HG02852 (cell line): ENCODE measurements around the gene CRTC3.
"Not testable (repeated sequence)": the region's sequence is repeated elsewhere in the genome, so short reads cannot be mapped to it uniquely, and the experiment has no call there.

Experiments
- ATAC-seq: cut with Tn5 transposase; IDR thresholded peaks from one replicate; pipeline ENCODE4 v1.9.1; 2021; ENCODE audit warnings: mild to moderate bottlenecking, moderate library complexity; ENCODE audit not compliant: unreplicated experiment

The CRTC3 gene, protein sequence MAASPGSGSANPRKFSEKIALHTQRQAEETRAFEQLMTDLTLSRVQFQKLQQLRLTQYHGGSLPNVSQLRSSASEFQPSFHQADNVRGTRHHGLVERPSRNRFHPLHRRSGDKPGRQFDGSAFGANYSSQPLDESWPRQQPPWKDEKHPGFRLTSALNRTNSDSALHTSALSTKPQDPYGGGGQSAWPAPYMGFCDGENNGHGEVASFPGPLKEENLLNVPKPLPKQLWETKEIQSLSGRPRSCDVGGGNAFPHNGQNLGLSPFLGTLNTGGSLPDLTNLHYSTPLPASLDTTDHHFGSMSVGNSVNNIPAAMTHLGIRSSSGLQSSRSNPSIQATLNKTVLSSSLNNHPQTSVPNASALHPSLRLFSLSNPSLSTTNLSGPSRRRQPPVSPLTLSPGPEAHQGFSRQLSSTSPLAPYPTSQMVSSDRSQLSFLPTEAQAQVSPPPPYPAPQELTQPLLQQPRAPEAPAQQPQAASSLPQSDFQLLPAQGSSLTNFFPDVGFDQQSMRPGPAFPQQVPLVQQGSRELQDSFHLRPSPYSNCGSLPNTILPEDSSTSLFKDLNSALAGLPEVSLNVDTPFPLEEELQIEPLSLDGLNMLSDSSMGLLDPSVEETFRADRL

DNA sequence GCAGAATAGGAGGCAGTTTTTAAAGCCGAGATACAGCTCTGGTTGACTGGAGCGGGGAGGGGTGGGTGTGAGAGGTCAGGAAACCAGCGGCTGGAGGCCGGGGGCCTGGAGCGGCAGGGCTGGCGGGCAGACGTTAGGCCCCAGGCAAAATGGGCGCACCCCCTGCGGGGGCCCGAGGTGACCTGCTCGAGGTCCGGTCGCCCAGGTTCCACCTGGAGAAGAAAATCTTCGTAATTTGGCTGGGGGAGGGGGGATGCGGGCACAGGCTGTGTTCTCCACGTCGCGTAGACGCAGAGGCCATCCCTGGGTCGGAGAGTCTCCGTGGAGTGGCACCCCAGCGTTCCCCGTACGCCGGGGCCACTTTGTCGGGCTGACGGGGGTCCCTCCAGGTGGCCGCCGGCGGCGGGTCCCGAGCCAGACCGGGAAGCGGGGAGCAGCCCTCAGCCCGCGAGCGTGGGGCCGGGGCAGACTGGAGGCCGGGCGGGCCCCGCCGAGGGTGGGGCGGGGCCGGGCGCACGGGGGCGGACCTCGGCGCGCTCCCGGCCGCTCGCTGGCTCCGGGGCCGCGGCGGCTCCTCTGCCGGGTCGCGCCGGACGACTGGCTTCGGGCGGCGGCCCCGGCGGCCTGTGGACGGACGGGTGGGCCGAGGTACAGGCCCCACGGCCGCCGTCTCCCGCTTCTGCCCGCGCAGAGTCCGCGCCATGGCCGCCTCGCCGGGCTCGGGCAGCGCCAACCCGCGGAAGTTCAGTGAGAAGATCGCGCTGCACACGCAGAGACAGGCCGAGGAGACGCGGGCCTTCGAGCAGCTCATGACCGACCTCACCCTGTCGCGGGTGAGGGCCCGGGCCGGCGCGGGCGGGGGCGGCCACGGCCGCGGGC is at the start of gene CRTC3:
Gene CRTC3 (plus strand): TSS at position 553 of the 879 bp plus-strand sequence. CDS start 149 bp downstream, at position 702.
- peak; percentile 78 for ATAC-seq

DNA sequence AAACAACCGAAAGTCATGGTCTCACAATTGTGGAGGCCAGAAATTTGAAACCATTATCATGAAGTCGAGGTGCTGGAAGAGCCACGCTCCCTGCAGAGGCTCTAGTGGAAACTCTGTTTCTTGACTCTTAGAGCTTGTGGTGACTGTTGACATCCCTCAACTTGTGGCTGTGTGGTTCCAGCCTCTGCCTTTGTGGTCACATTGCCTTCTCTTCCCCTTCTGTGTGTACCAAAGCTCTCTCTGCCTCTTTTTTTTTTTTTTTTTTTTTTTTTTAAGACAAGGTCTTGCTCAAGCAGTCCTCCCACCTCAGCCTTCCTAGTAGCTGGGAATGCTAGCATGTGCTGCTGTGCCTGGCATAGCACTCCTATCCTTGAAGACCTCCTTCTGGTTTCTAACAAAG is 48.7 kb upstream of the CRTC3 start:
- no peak for ATAC-seq

DNA sequence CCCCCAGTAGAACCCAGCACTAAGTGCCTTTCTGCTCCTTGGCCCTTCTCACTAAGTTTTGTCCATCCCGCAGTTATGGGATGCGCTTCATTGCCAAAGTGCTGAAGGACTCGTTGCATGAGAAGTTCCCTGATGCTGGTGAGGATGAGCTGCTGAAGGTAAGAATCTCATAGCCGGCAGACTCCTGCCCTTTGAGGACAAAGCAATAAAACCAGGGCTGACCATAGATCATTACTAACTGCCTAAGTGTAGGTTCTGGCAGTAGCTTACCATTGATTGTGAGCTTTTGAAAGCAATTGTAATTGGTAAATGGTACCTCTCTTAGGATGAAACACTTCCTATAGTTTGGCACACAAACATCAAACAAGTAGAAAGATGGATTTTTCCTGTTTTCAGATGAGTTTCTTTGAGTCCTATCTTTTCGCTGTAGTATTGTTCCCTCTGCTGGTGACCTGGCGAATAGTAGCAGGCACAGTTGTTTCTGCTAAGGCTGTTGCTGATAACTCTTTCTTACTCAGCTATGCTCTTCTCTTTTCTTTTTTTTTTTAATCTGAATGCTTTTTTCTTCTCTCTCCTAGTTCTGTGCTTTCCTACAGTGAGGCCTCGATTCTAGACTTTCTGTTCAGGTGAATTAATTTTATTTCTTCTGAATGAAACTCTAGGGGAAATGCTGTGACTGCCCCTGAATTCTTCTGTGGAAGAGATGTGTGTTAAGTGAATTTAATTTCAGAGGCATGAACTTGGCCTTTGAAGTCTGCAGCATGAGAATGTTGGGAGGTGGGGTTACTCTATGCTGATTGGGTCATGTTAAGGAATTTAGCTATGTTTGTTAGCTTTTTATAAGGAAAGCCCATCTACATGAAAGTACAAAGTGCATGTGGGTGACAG is 47.4 kb upstream of the CRTC3 start:
- ATAC-seq = no peak

DNA sequence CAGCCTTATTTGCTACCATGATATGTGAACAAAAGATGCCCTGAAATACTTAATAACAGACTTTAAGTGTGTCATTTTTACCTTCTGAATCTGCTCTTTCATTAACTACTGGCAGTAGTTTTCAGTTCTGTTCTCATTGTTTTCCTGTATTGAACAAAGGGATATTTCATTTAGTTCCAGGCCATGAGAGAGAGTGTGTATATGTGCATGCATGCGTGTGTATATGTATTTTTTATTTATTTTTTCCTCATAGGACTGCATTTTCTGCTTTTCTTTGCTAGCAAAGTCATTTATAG is 46.8 kb upstream of the CRTC3 start:
- ATAC-seq = no peak

DNA sequence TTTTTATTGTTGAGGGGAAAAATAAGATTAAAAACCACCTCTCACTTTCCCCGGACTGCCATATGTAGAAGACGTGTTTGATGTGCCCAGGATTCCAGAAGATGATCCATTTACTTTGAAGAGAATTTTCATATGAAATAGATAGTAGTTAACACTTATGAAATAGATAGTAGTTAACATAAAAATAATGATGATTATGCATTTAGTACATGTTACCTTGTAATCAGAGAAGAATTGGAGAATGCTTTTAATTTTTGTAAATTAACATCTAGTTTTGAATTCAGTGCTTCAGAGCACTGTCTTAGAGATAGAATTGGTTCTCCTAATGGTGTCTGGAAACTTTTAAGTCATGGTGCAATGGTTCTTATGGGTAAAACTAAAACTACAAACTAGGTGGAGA is 46.1 kb upstream of the CRTC3 start:
- ATAC-seq = no peak

DNA sequence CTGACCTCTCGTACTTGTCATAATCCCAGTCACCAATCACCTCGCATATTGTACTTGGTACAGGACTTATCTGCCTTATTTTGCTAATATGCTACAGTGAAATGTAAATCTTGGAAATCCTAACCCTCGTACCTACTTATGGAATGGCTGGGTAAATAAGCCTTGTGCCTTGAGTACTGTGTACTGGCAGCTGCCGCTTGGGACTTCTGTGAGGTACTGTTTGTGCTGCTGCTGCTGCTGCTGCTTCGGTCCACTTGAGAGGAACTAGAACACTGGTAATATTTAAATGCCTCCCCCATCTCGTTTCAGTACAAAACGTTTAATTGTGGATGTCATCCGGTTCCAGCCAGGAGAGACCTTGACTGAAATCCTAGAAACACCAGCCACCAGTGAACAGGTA is 42.5 kb upstream of the CRTC3 start:
- no peak for ATAC-seq

DNA sequence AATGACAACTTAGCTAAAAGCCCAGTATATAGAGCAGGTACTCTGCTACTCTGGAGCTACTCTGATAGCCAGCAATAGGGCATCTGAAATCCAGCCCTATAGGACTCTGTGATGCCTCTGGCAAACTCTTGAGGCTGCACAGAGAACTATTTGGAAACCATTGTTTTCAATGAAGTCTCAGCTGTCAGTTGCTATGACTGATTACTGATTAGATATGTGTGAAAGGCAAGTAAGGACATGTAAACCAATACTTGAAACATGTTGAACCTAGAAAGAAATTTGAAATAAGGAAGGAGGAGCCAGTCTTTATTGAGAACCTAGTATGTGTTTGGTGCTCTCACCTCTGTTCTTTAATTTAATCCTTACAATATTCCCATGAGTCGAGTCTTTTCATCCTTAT is 40.2 kb upstream of the CRTC3 start:
- no peak for ATAC-seq

DNA sequence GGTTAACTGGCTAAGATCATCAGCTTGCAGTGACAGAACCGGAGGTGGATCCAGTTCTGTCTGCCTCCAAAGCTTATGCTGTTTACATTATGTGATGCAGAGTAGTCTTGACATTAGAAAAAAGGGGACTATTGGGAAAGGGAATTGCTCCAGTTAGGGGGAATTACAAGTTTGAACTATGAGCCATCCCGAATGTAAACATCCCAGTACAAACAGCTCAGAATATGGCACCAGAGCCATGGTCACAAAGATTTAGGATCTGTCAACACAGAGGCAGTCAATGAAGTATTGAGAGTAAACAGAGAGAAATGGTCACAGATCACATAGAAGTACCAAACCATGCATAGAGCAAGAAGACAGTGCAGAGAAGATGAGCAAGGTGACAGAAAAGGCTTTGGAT is 39.8 kb upstream of the CRTC3 start:
- no peak for ATAC-seq

DNA sequence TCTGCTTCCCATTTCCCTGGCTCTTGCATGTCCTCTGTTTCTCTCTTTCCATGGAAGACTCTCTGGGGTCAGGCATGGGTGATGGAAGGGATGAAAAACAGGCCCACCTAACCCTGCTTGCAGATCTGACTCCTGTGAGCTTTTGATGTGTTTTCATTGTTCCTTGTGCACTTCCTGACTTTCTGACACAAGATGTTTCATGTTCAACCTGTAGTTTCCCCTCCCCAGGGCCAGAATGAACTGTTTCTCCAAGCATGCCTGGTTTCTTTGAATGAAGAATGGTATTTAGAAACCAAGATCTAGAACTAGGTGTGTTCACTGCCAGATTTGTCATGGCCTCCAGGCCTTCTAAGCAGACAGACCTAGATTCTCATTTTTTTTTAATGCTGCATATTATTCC is 36.1 kb upstream of the CRTC3 start:
- ATAC-seq = no peak

DNA sequence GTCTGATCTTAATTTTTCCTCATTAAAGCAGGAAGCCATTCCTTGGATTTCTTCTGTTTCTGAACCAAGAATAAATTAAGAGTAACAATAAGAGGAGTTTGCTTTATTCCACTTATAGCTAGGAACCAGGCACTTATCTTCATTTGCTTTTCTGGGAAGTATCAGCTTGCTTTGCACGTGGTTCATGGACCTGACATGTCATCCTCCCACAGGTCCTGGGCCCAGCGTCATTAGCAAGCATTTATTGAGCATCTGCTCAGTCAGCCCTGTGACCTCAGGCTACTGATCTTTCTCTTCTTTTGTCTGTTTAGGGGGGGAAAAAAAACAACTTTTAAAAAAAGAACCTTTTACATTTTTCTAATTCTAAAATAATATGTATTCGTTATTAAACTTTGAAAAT is 34.7 kb upstream of the CRTC3 start:
- ATAC-seq = no peak

DNA sequence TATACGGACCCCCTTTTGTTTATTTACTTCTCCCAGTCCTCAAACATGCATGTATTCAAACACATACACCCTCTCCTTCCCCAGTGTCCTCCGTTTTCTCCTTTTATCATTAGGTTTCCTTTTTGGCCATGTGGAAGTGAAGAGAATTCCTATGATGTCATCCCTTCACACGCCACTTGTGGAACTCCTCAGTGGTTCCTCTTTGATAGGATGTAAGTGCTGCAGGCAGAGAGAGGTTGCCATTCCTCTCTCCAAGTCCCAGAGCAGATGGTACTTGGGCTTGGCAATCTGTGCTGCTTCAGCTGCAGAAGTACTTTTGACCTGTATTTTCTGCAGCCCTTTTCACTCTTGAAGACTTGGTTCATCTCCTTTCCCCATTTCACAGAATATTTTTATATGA is 32.9 kb upstream of the CRTC3 start:
- ATAC-seq = no peak

DNA sequence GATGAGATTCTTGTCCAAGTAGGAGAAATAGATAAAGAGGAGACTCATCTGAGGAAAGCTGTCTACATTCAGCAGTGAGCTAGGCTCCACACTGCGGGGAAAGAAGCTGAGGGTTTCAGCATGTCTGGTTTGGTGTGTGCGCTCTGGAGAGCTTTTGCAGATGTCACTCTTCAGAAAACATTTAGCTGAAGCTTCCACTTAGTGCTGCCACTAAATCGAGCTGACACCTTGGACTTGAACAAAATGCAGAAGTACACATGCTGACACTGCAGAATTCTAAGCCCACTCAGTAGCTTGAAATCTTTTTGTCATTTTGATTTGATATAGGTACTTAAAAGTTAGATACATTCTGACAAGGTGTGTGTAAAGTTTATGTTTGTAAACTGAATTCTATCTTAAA is 32.3 kb upstream of the CRTC3 start:
- ATAC-seq = no peak

DNA sequence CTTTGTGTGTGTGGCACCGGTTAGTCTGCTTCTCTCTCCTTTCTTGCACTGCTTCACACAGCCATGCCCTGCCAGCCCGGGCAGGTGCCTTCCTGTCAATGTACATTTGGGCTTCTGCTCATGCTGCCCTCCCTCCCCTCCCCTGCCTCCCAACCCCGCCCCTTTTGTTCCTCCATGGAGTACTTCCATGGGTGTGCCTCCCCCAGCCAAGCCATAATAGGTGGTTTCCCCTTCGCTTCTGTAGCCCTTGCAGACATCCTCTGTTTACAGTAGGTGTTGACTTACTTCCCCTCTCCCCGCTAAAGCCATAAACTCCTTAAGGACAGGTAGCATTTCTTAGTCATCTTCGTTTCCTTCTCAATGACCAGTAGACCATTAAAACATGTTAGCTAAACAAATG is 31.8 kb upstream of the CRTC3 start:
- no peak for ATAC-seq

DNA sequence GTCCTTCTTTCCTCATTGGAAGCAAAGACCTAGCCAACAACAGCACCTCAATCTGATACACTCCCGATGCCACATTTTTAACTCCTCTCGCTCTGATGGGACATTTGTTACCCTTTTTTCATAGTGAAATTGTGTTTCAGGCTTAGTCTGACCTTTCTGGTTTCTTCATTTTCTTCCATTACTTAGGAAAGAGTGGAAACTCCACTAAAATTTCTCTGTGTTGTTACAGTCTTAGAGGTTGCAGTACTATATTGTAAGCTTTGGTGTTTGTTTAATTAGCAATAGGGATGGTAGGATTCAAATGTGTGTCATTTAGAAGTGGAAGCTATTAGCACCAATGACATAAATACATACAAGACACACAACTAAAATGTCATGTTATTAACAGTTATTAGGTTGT is 29.6 kb upstream of the CRTC3 start:
- no peak for ATAC-seq

DNA sequence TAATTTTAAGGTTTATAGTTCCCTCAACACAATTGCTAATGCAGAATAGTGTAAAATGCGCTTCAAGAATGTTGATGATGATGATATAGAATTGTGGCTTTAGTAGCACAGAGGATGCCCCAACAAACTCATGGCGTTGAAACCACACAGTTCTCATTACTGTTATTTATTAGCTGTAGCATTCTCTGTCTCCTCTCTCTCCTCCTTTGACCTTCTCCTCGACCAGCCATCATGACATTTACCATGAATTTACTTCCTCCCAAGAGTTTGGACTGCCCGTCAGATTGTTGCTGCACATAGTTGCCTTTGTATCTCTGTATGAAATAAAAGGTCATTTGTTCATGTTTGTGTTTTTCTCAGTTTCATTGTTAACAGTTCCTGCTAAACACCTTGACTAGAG is 27.8 kb upstream of the CRTC3 start:
- no peak for ATAC-seq

DNA sequence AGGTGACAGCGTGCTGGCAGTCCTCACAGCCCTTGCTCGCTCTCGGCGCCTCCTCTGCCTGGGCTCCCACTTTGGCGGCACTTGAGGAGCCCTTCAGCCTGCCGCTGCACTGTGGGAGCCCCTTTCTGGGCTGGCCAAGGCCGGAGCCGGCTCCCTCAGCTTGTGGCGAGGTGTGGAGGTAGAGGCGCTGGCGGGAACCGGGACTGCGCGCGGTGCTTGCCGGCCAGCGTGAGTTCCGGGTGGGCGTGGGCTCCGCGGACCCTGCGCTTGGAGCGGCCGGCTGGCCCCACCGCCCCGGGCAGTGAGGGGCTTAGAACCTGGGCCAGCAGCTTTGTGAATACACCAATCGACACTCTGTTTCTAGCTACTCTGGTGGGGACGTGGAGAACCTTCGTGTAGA is 18.9 kb upstream of the CRTC3 start:
- not testable (repeated sequence) for ATAC-seq

DNA sequence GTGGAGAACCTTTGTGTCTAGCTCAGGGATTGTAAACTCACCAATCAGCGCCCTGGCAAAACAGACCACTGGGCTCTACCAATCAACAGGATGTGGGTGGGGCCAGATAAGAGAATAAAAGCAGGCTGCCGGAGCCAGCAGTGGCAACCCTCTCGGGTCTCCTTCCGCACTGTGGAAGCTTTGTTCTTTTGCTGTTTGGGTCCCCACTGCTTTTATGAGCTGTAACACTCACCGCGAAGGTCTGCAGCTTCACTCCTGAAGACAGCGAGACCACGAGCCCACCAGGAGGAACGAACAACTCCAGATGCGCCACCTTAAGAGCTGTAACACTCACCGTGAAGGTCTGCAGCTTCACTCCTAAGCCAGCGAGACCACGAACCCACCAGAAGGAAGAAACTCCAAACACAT is 18.5 kb upstream of the CRTC3 start:
- not testable (repeated sequence) for ATAC-seq

DNA sequence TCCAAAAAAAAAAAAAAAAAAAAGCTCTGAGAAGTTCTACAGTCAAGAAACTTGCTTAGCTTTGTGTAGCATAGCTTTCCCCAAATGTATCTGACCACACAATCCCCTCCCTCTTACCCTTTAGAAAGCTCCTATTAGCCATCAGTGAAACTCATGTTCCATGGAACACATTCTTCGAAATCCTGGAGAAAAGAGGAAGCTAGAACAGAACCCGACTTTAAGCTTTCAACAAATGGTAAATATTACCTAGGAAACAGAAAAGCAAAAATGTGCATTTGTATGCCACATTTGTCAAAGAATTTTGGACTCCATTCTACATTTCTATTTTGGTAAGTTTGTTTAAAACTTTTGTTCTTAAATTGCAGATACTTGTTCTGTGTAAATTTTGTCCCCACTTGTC is 17.4 kb upstream of the CRTC3 start:
- no peak for ATAC-seq

DNA sequence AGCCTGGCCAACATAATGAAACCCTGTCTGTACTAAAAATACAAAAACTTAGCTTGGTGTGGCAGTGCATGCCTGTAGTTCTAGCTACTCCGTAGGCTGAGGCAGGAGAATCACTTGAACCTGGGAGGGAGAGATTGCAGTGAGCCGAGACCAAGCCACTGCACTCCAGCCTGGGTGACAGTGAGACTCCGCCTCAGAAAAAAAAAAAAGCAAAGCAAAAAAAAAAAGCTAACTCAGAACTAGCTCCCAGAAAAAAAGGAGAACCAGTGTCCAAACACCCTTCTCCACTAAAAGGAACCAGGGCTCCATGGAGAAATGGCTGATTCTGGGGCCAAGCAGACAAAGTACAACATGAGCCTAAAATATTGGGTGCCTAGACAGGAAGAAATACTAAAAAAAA is 16.7 kb upstream of the CRTC3 start:
- ATAC-seq = no peak

DNA sequence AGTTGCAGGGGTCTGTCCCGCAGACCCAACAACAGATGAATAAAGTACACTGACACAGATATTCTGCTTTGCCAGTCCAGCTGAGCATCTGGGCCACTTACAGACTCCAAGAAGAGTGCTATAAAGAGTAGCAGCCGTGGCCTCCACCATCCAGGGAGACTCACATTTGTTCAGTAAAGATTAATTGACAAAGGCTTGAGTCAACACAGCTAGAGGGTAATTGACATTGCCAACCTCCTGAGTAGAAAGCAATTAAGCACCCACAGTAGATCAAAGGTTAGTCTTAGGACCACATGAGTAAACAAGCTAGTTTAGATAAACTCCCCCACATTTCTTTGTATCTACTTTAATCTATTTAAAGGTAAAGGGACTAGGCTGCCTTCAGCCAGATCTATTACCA is 16.3 kb upstream of the CRTC3 start:
- no peak for ATAC-seq

DNA sequence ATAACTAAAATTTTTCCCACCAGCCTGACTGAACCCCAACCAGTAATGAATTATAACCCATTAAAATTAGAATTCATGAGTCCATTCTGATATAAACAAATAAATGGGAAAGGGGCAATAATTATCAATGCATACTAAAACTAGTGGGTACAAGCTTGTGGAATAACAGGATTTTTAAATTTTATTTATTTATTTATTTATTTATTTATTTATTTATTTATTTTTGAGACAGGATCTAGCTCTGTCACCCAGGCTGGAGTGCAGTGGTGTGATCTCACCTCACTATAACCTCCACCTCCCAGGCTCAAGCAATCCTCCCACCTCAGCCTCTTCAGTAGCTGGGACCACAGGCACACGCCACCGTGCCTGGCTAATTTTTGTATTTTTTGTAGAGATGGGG is 15.8 kb upstream of the CRTC3 start:
- not testable (repeated sequence) for ATAC-seq
